Ovary (tissue), 9 donors: Measurements from ENCODE around the gene TUFT1. TPM values are rescaled to one million over a fixed set of nuclear protein-coding genes. Genes with fewer than 3 reads are reported as not detected.

Experiments used
- DNase-seq, 5 donors: peaks; one replicate each; pipeline ENCODE4 v3.0.0-alpha.2; 2019 to 2020
- H3K27ac ChIP-seq, 2 donors: fragments of 200-600 bp; one replicate each; pipeline versions ENCODE4 v1.5.1 to v1.8.0; 2019 to 2022
- H3K27me3 ChIP-seq: fragments of 200-600 bp; one replicate; pipeline ENCODE4 v1.8.0; 2022
- H3K36me3 ChIP-seq: fragments of 200-600 bp; sonication (generic); one replicate; pipeline ENCODE4 v1.5.1; 2019
- H3K4me1 ChIP-seq: one replicate; pipeline ENCODE4 v1.8.1; 2013; ENCODE audit warnings: mild to moderate bottlenecking, moderate library complexity; ENCODE audit not compliant: insufficient read depth
- H3K4me3 ChIP-seq: fragments of 200-600 bp; sonication (generic); one replicate; pipeline ENCODE4 v1.5.1; 2017
- H3K9me3 ChIP-seq, 2 donors: fragments of 200-600 bp in 1 of 2; sonication (generic) in 1 of 2; one replicate each; pipeline versions ENCODE4 v1.5.1 to v1.8.1; 2013 to 2019; ENCODE audit warnings: mild to moderate bottlenecking in 1 of 2, moderate library complexity in 1 of 2
- CTCF ChIP-seq, 3 donors: fragments of 450-650 bp in 2 of 3; fragments of 200-600 bp in 1 of 3; IDR thresholded peaks; one replicate each; pipeline versions ENCODE4 v1.5.1 to v1.8.0; 2016 to 2022; ENCODE audit warnings: antibody characterized with exemption in 3 of 3, mild to moderate bottlenecking in 1 of 3
- EP300 ChIP-seq: sonication (generic); formaldehyde crosslinking; IDR thresholded peaks from one replicate; pipeline ENCODE4 v1.6.1; 2017; ENCODE audit warnings: antibody characterized with exemption
- POLR2A ChIP-seq: fragments of 450-650 bp; IDR thresholded peaks from one replicate; pipeline ENCODE4 v1.6.1; 2017; ENCODE audit warnings: antibody characterized with exemption, mild to moderate bottlenecking, moderate library complexity
- WGBS, 3 donors: extraction: QIAGEN DNeasy Blood & Tissue Kit in 1 of 3; methylation state at CpG; one replicate each; pipeline versions ENCODE4 v1.1.5 to v1.1.7; 2013 to 2017; 5-methylcytosine and 5-hydroxymethylcytosine counted together
- intact Hi-C, 4 donors: fragments of 100-400 bp; cut with DNase I; formaldehyde crosslinking; loops; one replicate each; pipeline versions ENCODE4 v1.11.0 to v1.15.1; 2022 to 2023
- polyA plus RNA-seq, 2 donors: library from polyadenylated mRNA; stranded (reverse); fragments of 200-250 nt in 1 of 2; fragments of 350-450 nt in 1 of 2; fragmentation: Illumina TruSeq in 1 of 2; extraction: RNeasy Lipid Tissue Mini Kit (QIAGEN cat#74804) in 1 of 2; gene quantifications; one replicate each; pipeline ENCODE4 v1.2.3, GENCODE V29; 2013 to 2014
- total RNA-seq, 7 donors: library from RNA; depleted of rRNA in 2 of 7; stranded (reverse); fragments of >200 nt in 2 of 7; fragmentation: NEBNext Ultra II Directional in 3 of 7; extraction: Animal tissue kit (Norgen Biotek cat#: 25700) in 3 of 7; gene quantifications; one replicate each; pipeline versions ENCODE4 v1.1.0 to v1.2.4, GENCODE V29; 2016 to 2023
- donor health status: DM: no; HTN: no; CAD: no; lungs with moderate emphysema.
- donor health status: DM: no; HTN: no; CAD: no.
- donor health status: Bipolar disorder and iron deficiency.
- donor health status: DM: yes; HTN: yes; CAD: no.
- donor health status: DM: no; HTN: no; CAD: no.
- donor health status: DM: yes; HTN: yes; CAD: no.

Gene TUFT1
- total and polyA plus RNA-seq, 9 donors, result 5.0 to 10.2 (median 7.3) TPM

GRCh38 chr1:151565502-151566189 lies 25.5 kb downstream of the TUFT1 start:
- peaks cover 3% of the 10 kb centered on the region for H3K4me1 ChIP-seq
- DNase-seq, result no peak
- TF ChIP-seq POLR2A (no peak), EP300 (no peak), CTCF (IDR thresholded peaks at IDR 0.05) (no peak)
- no peaks in the 10 kb centered on the region for H3K36me3 ChIP-seq
- H3K27me3 ChIP-seq, result no peaks in the 10 kb centered on the region
- H3K4me3 ChIP-seq, result no peak overlapping the region
- intact Hi-C loops, result no loop called here
- WGBS, 3 donors, result 9 to 22% (median 14%) methylated on average over 5 of the region's 5 CpGs
- H3K9me3 ChIP-seq, result no peaks in the 10 kb centered on the region
- peak overlapping the region in 1 of 2 donors; percentile 22 for H3K27ac ChIP-seq

GRCh38 chr1:151568626-151569088 lies 28.5 kb downstream of the TUFT1 start:
- H3K9me3 ChIP-seq, result no peaks in the 10 kb centered on the region
- no peak overlapping the region for H3K4me3 ChIP-seq
- 64 to 75% (median 65%) methylated on average over 3 of the region's 3 CpGs for WGBS, 3 donors
- H3K27ac ChIP-seq, result no peak overlapping the region
- H3K36me3 ChIP-seq, result no peaks in the 10 kb centered on the region
- peaks cover 3% of the 10 kb centered on the region for H3K4me1 ChIP-seq
- no peak for DNase-seq
- TF ChIP-seq POLR2A (no peak), CTCF (IDR thresholded peaks at IDR 0.05) (no peak), EP300 (no peak)
- no peaks in the 10 kb centered on the region for H3K27me3 ChIP-seq
- intact Hi-C loops, result no loop called here

DNA sequence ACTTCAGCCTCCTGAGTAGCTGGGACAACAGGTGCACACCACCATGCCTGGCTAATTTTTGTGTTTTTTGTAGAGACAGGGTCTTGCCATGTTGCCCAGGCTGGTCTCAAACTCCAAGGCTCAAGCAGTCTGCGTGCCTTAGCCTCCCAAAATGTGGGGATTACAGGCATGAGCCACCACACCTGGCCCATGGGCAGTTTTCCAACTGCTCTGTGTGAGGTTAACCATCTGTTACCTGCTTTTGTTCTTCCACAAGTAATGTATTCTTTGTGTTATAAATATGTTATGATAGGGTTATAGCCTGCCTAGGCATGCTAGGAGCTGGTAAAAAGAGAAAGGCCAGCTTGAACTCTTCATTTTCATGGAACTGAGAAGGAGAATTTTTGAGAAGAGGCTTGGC lies 30.7 kb downstream of the TUFT1 start:
- no peak overlapping the region for H3K27ac ChIP-seq
- H3K36me3 ChIP-seq, result no peaks in the 10 kb centered on the region
- no peaks in the 10 kb centered on the region for H3K9me3 ChIP-seq
- H3K4me1 ChIP-seq, result no peaks in the 10 kb centered on the region
- WGBS, 3 donors, result 75 to 79% (median 77%) methylated on average over 1 of the region's 1 CpG
- intact Hi-C loops, result no loop called here
- H3K27me3 ChIP-seq, result no peaks in the 10 kb centered on the region
- DNase-seq, result no peak
- TF ChIP-seq EP300, result no peak
- no peak for TF ChIP-seq POLR2A
- TF ChIP-seq CTCF (IDR thresholded peaks at IDR 0.05), result no peak
- no peak overlapping the region for H3K4me3 ChIP-seq

DNA sequence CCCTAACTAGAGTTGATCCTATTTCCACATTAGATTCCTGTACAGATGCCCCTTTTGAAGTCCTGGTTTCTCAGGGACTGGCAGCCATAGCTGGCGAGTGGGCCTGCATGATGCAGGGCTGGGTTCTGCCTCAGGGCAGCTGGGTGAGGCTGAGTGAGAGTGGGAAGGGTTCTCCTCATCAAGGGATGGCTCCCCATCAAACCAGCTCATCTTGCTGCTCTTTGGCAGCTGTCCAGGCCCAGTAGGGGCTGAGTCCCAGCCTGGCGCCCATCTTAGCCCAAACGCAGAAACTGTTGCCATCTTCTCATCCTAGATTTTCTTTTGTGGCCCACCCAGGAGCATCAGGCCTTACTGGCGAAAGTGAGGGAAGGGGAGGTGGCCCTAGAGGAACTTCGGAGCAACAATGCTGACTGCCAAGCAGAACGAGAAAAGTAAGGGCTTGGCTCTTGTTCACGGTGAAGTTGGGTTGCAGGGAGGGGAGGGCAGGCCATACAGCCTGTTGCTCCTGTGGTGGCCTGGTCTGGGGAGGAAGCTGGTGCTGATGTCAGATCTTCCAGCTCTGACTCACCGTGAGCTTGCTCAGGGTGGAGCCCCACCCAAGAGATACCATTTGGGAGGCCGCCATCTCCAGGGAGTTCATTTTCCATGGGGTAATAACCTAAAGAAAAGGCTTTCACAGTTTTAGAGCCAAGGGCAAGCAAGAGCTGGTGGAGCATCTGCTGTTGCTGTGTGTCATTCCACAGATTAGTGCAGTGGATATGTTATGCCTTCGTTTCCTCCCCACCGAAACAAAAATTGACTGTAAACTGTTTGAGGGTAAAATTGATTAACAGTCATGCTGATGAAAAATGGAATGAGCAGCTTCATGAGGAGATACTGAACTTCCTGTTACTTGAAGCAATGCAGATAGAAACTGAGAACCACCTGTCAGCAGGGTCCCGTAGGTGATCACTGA lies 34.7 kb downstream of the TUFT1 start:
- H3K27ac ChIP-seq, result no peak overlapping the region
- DNase-seq, result no peak

More for the DNA sequence above, 34.7 kb downstream of the TUFT1 start:
- H3K9me3 ChIP-seq, result no peaks in the 10 kb centered on the region
- no peaks in the 10 kb centered on the region for H3K4me1 ChIP-seq
- intact Hi-C loops, result no loop called here
- no peaks in the 10 kb centered on the region for H3K36me3 ChIP-seq
- TF ChIP-seq POLR2A (no peak), EP300 (no peak), CTCF (IDR thresholded peaks at IDR 0.05) (no peak)
- H3K27me3 ChIP-seq, result no peaks in the 10 kb centered on the region
- 78 to 86% (median 83%) methylated on average over 12 of the region's 12 CpGs for WGBS, 3 donors
- no peak overlapping the region for H3K4me3 ChIP-seq
